Pulmonary artery endothelial cell (primary cell): ENCODE measurements around the gene TRIM15. TPM values are rescaled to one million over a fixed set of nuclear protein-coding genes. Genes with fewer than 3 reads are reported as not detected.
A peak's percentile ranks its signal among the peaks of the same experiment; 100 is the strongest.
"Not testable (repeated sequence)": the region's sequence is repeated elsewhere in the genome, so short reads cannot be mapped to it uniquely, and the experiment has no call there.

Experiments used
- DNase-seq: peaks from one replicate; pipeline ENCODE4 v3.0.0-alpha.2; 2011; ENCODE audit warnings: low read depth, low spot score
- total RNA-seq: library from RNA; depleted of rRNA; stranded (reverse); fragments of >200 nt; gene quantifications from 2 replicates; pipeline ENCODE4 v1.2.3, GENCODE V29; 2014

TRIM15 gene
- total RNA-seq, 1 donor from 2014 or later, result not detected

DNA sequence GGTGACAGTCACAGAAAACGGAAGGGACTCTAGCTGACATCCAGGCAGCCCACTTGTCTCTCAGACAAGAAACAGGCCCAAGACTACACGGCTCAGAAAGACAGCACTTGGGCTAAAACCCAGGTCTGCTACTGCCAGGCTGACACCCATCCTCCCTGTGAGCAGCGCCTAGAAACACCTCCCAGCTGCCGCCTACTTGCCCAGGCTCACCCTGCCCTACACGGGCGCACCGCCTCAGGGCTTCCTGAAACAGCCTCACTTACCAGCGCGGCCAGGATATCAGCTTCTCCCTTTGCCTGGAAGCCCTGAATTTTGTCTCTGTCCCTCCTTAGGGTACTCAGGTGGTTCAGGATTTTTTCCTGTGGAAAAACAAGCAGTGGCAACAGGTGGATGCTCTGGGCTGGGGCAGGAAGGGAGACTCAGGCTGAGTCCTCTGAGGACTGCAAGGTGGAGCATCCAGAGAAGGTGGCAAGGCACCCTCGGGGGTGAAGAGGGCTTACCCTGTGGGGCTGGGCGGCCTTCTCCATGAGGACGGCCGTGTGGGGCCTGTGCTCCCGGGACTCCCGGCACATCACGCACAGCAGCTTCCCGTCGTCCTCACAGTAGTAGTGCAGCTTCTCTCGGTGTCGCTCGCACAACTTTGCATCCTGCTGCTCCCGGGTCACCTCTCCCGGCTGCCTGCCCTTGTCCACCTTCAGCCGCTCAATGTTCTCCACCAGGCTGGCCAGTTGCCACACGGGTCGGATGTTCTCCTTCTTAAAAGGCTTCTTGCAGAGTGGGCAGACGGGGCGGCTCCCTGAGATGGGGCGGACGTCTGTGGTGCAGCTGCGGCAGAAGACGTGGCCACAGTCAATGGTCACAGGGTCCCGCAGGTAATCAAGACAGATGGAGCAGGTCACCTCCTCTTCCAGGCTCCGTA is 35.1 kb downstream of the TRIM15 start:
- no peak for DNase-seq

DNA sequence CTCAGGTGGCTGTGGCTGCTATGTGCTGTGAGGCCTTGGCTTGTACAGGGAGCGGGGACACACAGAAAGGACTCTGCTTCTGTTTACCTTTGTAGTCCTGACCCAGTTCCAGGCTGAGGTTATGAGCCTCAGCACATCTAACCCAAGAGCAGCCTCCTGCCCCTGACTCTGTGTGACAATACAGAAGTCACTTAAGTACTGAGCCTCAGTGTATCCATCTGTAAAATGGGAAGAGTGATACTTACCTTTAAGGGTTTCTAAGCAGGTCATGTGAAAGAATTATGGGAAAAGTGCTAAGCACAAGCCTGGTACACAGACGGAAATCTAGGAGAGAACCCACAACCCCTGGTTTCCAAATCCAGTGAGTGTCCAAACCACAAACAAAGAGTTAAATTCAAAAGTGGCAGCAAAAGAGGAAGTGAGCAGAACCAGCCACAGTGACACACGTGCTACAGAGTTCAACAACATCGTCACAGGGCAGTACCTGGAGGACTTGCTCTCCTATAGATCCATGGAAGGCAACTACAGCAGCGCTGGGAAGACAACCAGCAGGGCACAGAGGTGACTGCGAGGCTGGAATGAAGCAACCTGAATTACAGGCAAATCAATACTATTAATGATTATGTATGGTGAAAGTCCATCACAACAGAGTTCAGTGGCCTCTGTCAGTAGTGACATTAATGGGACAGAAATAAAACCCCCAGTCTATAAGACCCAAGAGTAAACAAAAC is 37.4 kb downstream of the TRIM15 start:
- DNase-seq, result no peak

DNA sequence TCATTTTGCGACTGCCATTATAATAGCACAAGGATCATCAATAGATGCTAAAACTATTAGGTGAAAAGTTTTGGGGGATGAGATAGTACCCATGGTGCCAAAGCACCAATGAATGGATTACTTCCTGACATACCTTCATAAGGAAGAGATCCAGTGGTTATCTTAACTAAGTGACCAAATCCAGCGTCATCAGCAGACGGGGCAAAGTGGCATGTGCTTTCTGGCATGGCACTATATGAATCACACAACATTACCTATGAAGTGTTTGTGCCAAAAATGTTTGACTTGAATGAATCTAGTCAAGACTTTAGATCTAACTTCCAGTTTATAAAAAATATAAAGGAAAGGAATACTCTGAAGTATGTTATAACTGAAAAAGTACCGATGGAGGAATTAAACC is 39.0 kb downstream of the TRIM15 start:
- DNase-seq, result no peak

DNA sequence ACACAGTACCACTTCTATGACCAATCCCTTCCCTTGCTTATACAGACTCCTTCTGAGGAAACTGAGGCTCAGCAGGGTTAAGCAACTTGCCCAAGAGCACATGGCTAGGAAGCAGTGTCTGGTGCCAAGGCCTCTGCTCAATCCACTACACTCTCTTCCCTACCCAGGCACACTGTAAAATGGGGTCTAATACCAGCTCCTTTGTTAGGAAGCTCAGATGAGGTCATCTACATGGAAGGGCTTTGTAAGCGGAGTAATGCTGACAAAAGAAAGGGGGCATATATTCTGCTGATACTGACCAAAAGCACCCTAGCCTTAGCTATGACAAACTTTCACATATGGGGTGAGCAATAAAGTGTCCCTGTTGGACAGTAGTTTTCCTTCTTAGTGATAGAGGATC is 40.8 kb downstream of the TRIM15 start:
- no peak for DNase-seq

DNA sequence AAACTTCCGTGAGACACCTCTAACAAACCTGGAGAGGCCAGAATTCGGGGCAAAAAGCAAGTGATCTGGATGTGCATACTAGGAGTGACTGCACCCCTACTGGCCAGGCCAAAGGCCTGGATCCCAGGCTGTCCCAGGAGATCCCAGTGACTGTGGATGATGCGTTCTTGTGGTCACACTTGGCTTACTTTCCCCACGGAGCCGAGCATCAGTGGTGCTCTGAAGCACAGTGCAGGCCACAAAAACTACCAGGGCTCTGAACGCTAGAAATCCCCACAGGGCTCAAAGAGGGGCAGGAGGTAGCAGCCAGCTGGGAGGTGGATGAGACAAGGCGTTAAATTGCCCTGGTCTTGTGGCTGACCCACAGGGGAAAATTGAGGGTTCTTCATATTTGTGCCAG is 42.8 kb downstream of the TRIM15 start:
- DNase-seq, result no peak

DNA sequence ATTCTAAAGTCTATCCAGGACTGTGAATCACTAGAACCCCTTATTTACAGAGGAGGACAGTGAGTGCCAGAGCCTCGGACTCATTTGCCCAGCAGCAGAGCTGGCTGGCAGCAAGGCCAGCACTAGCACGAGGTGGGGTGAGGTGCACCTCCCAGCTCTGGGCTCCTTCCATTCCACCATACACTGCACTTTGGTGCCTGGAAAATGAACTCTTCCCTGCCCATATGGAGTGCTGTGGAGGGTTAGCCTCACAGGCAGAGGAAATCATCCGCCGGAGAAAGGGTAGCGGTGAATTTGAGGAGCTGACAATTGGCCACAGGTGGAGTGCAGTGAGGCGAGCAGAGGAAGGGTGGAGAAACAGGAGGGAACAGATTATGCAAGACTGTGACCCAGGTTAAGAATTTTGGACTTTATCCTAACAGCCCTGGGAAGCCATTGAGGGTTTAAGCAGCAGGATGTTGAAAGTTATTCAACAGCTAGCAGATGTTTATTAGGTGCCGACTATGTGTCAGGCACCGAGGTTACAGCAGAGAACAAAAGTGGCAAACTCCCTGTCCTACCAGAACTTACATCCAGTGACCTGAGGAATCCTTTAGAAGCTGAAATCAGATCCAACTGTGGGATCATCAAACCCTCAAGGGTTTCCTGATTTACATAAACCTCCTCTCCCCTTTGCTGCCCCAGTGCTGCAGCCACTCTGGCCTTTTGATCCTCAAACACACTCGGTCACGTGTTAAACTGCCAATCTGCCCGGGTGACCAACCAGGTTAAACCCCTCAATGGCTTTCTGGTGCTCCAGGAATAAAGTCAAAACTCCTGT is 43.7 kb downstream of the TRIM15 start:
- DNase-seq, result no peak

DNA sequence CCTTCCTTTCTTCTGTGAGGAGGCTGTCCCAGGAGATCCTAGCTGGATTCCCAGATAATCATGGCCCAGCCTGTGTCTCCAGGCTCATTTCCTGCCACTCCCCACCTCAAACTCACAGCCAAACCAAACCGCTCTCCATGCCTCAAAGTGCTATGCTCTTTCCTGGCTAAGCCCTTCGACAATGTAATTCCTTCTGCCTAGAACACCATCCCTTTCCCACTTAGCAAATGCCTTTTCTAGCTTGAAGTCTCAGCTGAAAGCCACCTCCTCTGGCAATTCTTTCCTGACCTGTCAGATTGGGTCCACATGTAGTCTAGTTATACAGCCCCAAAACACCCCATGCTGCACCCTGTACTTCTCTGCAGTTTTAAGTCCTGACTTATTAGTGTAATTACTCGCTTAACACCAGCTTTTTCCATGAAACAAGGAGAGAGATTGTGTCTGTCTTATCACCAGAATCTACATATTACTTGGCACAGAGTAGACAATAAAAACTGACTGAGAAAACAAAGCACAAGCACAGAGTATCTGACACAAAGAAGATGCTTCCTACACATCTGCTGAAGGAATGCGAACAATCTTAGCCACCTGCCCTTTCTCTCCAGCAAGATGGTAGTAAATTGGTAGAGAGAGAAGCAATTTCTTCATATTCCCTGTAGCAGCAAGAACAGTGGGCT is 44.4 kb downstream of the TRIM15 start:
- DNase-seq, result no peak

DNA sequence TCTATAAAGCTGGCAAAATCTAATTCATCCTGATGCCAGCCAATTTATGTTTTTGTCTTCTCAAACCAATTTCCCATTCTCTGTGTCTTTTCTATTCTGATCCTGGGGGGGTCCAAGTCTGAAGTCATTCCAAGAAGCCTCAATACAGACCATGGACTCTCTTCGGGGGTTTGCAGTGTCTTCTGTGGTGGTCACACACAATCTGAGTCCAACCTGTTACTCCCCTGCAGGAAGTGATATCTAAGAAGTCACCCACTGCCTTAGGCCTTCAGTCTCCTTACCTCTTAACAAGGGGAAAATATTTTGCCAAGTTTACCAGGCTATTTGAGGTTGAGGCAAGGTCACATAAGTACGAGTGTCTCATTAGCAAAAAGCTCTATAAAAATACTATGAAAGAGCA is 48.0 kb downstream of the TRIM15 start:
- DNase-seq, result no peak

DNA sequence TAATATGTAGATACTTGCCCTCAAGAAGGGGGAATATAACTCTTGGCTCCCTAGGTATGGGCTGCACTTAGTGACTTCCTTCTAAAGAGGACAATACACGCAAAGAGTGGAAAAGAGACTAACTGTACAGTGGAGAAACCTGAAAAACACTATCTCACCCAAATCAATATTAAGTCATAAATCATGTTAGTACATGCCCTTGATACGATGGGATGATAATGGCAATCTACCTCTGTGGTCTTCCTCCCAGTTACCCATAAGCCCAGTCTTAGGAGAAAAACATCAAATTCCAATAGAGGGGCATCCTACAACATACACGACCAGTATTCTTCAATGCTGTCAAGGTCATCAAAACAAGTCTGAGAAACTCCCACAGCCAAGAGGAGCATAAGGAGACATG is 48.6 kb downstream of the TRIM15 start:
- DNase-seq, result no peak

DNA sequence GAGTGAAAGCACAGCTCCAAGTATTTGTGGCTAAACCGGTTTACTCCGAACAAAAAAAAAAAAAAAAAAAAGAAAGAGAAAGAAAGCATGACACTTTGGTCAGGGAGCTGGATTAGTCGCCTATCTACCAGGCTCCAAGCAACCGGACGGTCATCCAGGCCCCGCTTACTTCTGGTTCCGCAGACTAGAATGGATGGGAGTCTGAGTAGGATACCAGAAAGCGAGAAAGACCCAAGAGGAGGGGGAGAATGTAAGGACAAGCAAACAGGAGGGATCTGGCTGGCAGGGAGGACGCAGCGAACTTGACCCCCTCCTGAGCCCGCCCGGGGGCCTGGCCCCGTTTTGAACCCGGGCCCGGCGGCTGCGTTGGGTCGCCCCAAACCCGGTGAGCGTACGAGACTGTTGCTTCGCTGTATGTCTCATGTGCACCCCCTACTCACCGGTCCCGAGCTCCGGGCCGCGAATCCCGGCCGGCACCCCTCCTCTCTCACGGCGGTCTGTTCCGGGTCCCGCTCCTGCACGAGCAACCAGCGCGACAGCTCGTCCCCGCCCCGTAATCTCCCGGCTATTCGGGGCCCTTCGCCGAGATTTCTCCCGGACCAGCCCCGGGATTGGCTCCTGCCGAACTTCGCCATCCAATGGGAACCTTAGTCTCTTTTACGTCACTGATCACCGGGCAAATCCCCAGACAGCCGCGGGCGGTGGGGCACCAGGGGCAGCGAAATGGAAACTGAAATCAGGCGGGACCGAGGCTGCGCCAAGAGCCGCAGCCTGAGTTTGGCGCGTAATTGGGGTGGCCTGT is 49.7 kb downstream of the TRIM15 start, which contains the start of gene TRIM26:
TRIM26 (minus strand) TSS at position 542 of the 802 bp plus-strand sequence. CDS start 14,303 bp downstream, outside the sequence.
- DNase-seq, result peak; percentile 79

DNA sequence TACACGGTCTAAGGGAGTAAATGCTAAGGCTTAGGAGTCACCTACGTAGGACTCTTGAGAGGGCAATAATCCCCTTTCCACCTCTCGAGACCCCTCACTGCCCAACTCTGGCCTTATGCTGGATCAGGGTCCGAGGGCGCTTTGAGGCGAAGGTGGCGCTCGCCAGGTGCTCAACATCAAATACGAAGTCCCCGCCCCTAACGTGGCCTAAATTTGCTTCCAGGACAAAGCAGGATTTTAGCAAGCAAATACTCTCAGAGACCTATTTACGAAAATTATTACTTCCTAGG is 50.3 kb downstream of the TRIM15 start:
- DNase-seq, result no peak

DNA sequence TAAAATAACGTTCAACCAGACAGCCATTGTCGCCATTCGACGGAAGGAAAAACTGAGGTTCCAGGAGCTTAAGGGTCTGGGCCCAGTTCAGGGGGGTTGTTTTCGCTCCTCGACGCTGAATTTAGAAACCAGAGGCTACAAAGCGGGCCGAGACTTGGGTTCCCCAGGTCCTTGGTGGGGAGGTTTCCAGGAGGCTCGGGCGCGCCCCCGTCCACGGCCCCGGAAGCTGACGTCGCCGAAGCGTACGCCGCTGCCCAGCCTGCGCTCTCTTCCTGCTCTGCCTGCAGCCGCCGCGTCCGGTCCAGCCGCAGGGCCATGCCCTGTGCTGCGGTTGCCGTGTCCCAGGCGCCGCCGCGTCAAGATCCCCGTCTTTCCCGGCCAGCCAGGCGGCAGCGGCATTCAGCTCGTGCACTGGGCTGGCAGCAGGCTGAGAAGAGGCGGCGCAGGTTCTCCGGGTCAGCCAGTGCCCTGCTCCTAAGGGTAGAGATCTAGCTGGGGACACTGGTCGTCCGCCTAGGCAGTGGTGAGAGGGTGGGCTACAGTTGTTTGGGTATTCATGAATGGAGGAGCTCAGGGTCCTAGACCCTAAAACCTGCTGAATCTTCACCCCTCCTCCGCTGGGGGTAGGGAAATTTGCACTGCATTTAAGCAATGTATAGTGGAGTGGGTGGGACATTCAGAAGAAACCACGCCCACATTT is 50.8 kb downstream of the TRIM15 start:
- DNase-seq, result peak; percentile 22

DNA sequence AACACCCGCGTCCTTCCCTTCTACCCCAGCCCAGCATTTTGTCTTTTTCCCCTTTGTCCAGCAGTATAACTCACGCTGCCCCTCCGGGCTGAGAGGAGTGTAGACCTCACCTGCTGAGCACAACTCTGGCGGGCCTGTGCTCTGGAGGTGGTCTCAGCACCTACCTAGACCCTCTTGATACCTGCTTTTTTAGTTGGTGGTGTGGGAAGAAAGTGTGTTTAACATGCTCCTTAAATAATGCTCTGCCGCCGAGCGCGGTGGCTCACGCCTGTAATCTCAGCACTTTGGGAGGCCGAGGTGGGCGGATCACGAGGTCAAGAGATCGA is 51.3 kb downstream of the TRIM15 start:
- no peak for DNase-seq

DNA sequence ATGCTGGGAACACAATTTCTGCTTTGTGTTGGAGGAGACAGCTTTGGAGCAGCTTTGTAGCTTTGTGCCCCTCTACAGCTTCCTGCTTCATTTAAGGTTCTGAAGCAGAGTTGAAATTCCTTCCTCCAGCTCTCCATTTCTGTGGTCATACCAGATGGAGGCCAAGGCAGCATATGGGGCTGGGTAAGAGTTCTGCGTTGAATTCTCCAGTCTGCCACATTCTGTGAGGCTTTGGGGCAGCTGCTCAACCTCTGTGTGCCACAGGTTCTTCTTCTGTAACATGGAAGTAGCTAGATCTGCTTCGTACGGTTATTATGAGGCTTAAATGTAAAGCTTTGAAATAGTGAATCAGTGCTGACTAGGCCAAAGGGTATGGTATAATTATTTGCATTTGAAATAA is 52.8 kb downstream of the TRIM15 start:
- DNase-seq, result no peak

DNA sequence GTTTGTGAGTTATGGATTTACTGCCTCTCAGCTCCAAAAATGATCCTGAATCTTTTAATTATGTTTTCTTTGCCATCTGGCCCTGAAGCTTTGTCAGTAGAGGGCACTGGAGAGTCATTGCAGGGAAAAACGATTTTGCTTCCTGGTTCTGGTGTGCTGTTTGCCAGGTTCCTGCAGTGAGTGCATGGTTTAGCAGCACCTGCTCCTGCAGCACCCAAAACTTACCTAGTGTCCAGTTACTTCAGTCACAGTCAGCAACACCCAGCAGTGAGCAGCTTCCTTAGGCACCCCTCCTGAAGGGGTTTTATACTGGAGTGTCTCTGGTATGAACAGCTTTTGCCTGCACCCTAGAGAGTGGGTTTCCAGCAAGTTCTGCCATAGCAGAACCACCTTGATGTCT is 55.9 kb downstream of the TRIM15 start:
- DNase-seq, result no peak

DNA sequence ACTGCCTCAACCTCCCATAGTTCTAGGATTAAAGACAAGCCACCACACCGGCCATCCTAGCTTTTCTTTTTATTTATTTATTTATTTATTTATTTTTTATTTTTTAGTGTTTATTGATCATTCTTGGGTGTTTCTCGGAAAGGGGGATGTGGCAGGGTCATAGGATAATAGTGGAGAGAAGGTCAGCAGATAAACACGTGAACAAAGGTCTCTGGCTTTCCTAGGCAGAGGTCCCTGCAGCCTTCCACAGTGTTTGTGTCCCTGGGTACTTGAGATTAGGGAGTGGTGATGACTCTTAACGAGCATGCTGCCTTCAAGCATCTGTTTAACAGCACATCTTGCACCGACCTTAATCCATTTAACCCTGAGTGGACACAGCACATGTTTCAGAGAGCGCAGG is 58.0 kb downstream of the TRIM15 start:
- DNase-seq, result not testable (repeated sequence)

DNA sequence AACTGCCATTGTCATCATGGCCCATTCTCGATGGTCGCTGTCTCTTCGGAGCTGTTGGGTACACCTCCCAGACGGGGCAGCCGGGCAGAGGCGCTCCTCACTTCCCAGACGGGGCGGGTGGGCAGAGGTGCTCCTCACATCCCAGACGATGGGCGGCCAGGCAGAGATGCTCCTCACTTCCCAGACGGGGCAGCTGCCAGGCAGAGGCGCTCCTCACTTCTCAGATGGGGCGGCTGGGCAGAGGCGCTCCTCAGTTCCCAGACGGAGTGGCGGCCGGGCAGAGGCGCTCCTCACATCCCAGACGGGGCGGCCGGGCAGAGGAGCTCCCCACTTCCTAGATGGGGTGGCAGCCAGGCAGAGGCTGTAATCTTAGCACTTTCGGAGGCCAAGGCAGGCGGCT is 58.6 kb downstream of the TRIM15 start:
- DNase-seq, result not testable (repeated sequence)
